Astrocyte (in vitro differentiated cells and primary cell): Measurements from ENCODE around the gene PDAP1. TPM values are rescaled to one million over a fixed set of nuclear protein-coding genes. Genes with fewer than 3 reads are reported as not detected.
"Not testable (repeated sequence)": the region's sequence is repeated elsewhere in the genome, so short reads cannot be mapped to it uniquely, and the experiment has no call there.

Experiments
- DNase-seq: peaks from one replicate; pipeline ENCODE4 v3.0.0-alpha.2; 2010; ENCODE audit warnings: low read depth
- FAIRE-seq: peaks from 2 replicates; lab custom pipeline; 2011; peaks lifted over from hg19 to GRCh38; lab: Jason Lieb, UNC
- H2AFZ ChIP-seq: 2 replicates; pipeline ENCODE4 v1.6.0; 2012; ENCODE audit warnings: low read depth, low read length, inconsistent platforms
- H3K27ac ChIP-seq: 2 replicates; pipeline ENCODE4 v1.5.1; 2011; ENCODE audit warnings: low read depth, low read length, inconsistent platforms
- H3K27me3 ChIP-seq: 2 replicates; pipeline ENCODE4 v1.6.0; 2011; ENCODE audit warnings: low read length, inconsistent platforms; ENCODE audit not compliant: insufficient read depth
- H3K36me3 ChIP-seq: 2 replicates; pipeline ENCODE4 v1.5.1; 2011; ENCODE audit warnings: low read length, inconsistent platforms; ENCODE audit not compliant: insufficient read depth
- H3K4me1 ChIP-seq: 2 replicates; pipeline ENCODE4 v1.5.1; 2011; ENCODE audit warnings: low read length, inconsistent platforms; ENCODE audit not compliant: insufficient read depth
- H3K4me2 ChIP-seq: 2 replicates; pipeline ENCODE4 v1.6.0; 2012; ENCODE audit warnings: low read length, inconsistent platforms
- H3K4me3 ChIP-seq: 2 replicates; pipeline ENCODE4 v1.5.1; 2011; ENCODE audit warnings: low read depth, mild to moderate bottlenecking, low read length, inconsistent platforms; ENCODE audit not compliant: insufficient read depth
- H3K79me2 ChIP-seq: 2 replicates; pipeline ENCODE4 v1.6.0; 2012; ENCODE audit warnings: mild to moderate bottlenecking, low read length, inconsistent platforms; ENCODE audit not compliant: insufficient read depth
- H3K9ac ChIP-seq: 2 replicates; pipeline ENCODE4 v1.6.0; 2012; ENCODE audit warnings: mild to moderate bottlenecking, low read length, inconsistent platforms
- H3K9me3 ChIP-seq: 2 replicates; pipeline ENCODE4 v1.5.1; 2012; ENCODE audit warnings: low read depth, mild to moderate bottlenecking, low read length, inconsistent platforms; ENCODE audit not compliant: insufficient read depth
- H4K20me1 ChIP-seq: 2 replicates; pipeline ENCODE4 v1.6.0; 2012; ENCODE audit warnings: low read length, inconsistent platforms; ENCODE audit not compliant: insufficient read depth
- H3K27ac Mint-ChIP-seq: one replicate; pipeline ENCODE4 v1.8.0; 2021; ENCODE audit warnings: mild to moderate bottlenecking, mixed read lengths; ENCODE audit not compliant: unreplicated experiment
- H3K27me3 Mint-ChIP-seq: one replicate; pipeline ENCODE4 v1.8.0; 2021; ENCODE audit warnings: low read depth, mixed read lengths; ENCODE audit not compliant: unreplicated experiment
- H3K36me3 Mint-ChIP-seq: one replicate; pipeline ENCODE4 v1.8.0; 2021; ENCODE audit warnings: low read depth, mixed read lengths; ENCODE audit not compliant: unreplicated experiment
- H3K4me1 Mint-ChIP-seq: one replicate; pipeline ENCODE4 v1.8.0; 2021; ENCODE audit warnings: low read depth, mixed read lengths; ENCODE audit not compliant: unreplicated experiment
- H3K4me3 Mint-ChIP-seq: one replicate; pipeline ENCODE4 v1.8.0; 2021; ENCODE audit warnings: mild to moderate bottlenecking, moderate library complexity, mixed read lengths; ENCODE audit not compliant: unreplicated experiment
- H3K9me3 Mint-ChIP-seq: one replicate; pipeline ENCODE4 v1.8.0; 2021; ENCODE audit warnings: mild to moderate bottlenecking, mixed read lengths; ENCODE audit not compliant: unreplicated experiment
- EZH2 ChIP-seq: IDR thresholded peaks from 2 replicates; pipeline ENCODE4 v1.6.1; 2012; ENCODE audit warnings: mild to moderate bottlenecking, low read length, inconsistent platforms; ENCODE audit not compliant: insufficient read depth
- total RNA-seq: library from RNA; stranded (reverse); gene quantifications from 2 replicates; pipeline ENCODE4 v1.2.1, GENCODE V29; 2021
- TF ChIP-seq, protein P1 (sequence below): IDR thresholded peaks from 2 replicates; pipeline ENCODE4 v1.5.1; 2011; ENCODE audit warnings: low read depth, mild to moderate bottlenecking, inconsistent platforms, low read length, moderate library complexity; ENCODE audit not compliant: insufficient read depth

The PDAP1 gene
- total RNA-seq, 1 donor from 2014 or later: 106 TPM

DNA sequence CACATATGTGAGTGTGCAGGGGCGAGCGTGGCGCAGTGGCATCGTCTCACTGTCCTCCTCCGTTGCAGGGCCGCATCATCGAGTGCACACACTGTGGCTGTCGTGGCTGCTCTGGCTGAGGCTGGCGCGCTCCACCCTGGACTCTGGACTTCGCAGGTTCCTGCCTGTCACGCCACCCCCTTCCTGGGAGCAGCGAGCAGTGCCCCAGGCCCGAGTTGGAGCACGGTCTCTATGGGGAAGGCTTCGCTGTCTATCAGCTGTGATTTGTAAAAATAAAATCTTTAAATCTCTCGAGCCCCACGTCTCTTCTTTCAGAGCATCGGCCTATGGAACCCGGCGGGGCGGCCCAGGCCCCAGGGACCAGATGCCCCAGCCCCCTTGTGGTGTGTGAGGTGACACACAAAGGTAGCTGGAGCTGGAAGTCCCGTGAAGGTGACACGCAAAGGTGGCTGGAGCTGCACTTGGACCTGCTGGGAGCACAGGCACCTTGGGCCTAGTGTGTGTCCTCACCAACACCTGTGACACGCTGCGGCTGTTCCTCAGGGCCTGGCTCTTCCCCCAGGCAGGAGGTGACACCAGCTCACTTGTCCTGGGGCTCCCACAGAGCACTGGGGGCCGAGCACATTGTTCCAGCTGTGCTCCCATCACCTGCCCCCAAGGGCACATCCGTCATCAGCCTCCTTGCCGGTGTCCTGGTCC lies 11.1 kb upstream of the PDAP1 start:
- FAIRE-seq: no peak
- Histone ChIP-seq H3K9me3 (no peaks in the 10 kb centered on the region), H3K27me3 (no peaks in the 10 kb centered on the region), H3K4me2 (no peak overlapping the region), H3K79me2 (peaks cover 25% of the 10 kb centered on the region), H3K4me3 (no peak overlapping the region), H3K36me3 (peaks cover 41% of the 10 kb centered on the region), H3K9ac (no peak overlapping the region), H2AFZ (no peak overlapping the region), H3K4me1 (no peaks in the 10 kb centered on the region), H4K20me1 (peaks cover 52% of the 10 kb centered on the region), H3K27ac (no peak overlapping the region)
- H3K9me3 Mint-ChIP-seq: no peaks in the 10 kb centered on the region
- peaks cover 4% of the 10 kb centered on the region for H3K4me1 Mint-ChIP-seq
- no peak overlapping the region for H3K4me3 Mint-ChIP-seq
- H3K27me3 Mint-ChIP-seq: no peaks in the 10 kb centered on the region
- H3K36me3 Mint-ChIP-seq: peaks cover 26% of the 10 kb centered on the region
- no peak overlapping the region for H3K27ac Mint-ChIP-seq
- TF ChIP-seq EZH2: no peak
- TF ChIP-seq, protein P1, sequence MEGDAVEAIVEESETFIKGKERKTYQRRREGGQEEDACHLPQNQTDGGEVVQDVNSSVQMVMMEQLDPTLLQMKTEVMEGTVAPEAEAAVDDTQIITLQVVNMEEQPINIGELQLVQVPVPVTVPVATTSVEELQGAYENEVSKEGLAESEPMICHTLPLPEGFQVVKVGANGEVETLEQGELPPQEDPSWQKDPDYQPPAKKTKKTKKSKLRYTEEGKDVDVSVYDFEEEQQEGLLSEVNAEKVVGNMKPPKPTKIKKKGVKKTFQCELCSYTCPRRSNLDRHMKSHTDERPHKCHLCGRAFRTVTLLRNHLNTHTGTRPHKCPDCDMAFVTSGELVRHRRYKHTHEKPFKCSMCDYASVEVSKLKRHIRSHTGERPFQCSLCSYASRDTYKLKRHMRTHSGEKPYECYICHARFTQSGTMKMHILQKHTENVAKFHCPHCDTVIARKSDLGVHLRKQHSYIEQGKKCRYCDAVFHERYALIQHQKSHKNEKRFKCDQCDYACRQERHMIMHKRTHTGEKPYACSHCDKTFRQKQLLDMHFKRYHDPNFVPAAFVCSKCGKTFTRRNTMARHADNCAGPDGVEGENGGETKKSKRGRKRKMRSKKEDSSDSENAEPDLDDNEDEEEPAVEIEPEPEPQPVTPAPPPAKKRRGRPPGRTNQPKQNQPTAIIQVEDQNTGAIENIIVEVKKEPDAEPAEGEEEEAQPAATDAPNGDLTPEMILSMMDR: no peak
- no peak for DNase-seq

- Mint-ChIP-seq H3K27ac (no peak overlapping the region), H3K36me3 (peaks cover 18% of the 10 kb centered on the region), H3K4me1 (peaks cover 4% of the 10 kb centered on the region), H3K27me3 (no peaks in the 10 kb centered on the region), H3K9me3 (no peaks in the 10 kb centered on the region), H3K4me3 (no peak overlapping the region)
- Histone ChIP-seq H3K4me3 (no peak overlapping the region), H3K9me3 (no peaks in the 10 kb centered on the region), H4K20me1 (peaks cover 59% of the 10 kb centered on the region), H3K79me2 (peaks cover 31% of the 10 kb centered on the region), H3K4me2 (no peak overlapping the region), H3K9ac (no peak overlapping the region), H3K27ac (no peak overlapping the region), H2AFZ (no peak overlapping the region), H3K36me3 (peaks cover 44% of the 10 kb centered on the region), H3K4me1 (no peaks in the 10 kb centered on the region), H3K27me3 (no peaks in the 10 kb centered on the region)
- TF ChIP-seq, protein P1: no peak
- no peak for TF ChIP-seq EZH2
- DNase-seq: no peak
- no peak for FAIRE-seq
These were observed 9.9 kb upstream of the PDAP1 start for GRCh38 chr7:99418260-99418659.

- not testable (repeated sequence) for H3K27ac ChIP-seq, H3K4me3 Mint-ChIP-seq, H3K9me3 Mint-ChIP-seq, H3K4me2 ChIP-seq, H3K9ac ChIP-seq, FAIRE-seq, H2AFZ ChIP-seq, H3K4me3 ChIP-seq, H3K4me1 ChIP-seq, H3K27me3 Mint-ChIP-seq, H3K27me3 ChIP-seq, H3K4me1 Mint-ChIP-seq, H3K27ac Mint-ChIP-seq, H3K9me3 ChIP-seq
- Histone ChIP-seq H4K20me1 (peaks cover 59% of the 10 kb centered on the region), H3K79me2 (peaks cover 47% of the 10 kb centered on the region), H3K36me3 (peaks cover 56% of the 10 kb centered on the region)
- H3K36me3 Mint-ChIP-seq: peaks cover 15% of the 10 kb centered on the region
- TF ChIP-seq, protein P1: peak; percentile 54
- peak; percentile 36 for DNase-seq
These were observed 7.2 kb upstream of the PDAP1 start for GRCh38 chr7:99415513-99416127.
